Ovary (tissue), 3 donors: Measurements from ENCODE around the gene FBLN2.

Experiments
- POLR2A ChIP-seq: fragments of 450-650 bp; IDR thresholded peaks from one replicate; pipeline ENCODE4 v1.6.1; 2017; ENCODE audit warnings: antibody characterized with exemption, mild to moderate bottlenecking, moderate library complexity
- TF ChIP-seq, protein P1 (sequence below), 3 donors: fragments of 450-650 bp in 2 of 3; fragments of 200-600 bp in 1 of 3; IDR thresholded peaks; one replicate each; pipeline versions ENCODE4 v1.5.1 to v1.8.0; 2016 to 2022; ENCODE audit warnings: antibody characterized with exemption in 3 of 3, mild to moderate bottlenecking in 1 of 3
- donor health status: DM: no; HTN: no; CAD: no.

DNA sequence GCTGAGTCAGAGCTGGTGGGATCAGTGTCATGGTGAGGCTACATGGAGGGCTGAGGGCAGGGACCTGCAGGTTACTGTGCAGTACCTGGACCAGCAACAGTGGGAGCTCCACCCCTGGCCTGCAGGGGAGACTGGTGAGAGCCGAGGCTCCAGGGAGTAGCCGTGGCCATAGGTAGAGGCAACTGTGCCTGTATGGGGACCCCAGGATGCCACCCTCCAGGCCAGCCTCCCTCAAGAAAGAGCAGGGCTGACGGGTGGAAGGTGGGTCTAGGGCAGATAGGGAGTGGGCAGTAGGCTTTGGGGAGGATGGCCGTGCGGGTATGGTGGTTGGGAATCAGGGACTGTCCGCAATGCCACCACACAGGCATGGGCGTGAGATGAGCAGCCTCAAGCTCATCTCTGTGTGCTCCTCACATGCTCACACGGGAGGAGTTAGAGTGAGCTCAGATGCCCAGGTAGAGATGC lies 35.5 kb downstream of the FBLN2 start:
- TF ChIP-seq, protein P1, sequence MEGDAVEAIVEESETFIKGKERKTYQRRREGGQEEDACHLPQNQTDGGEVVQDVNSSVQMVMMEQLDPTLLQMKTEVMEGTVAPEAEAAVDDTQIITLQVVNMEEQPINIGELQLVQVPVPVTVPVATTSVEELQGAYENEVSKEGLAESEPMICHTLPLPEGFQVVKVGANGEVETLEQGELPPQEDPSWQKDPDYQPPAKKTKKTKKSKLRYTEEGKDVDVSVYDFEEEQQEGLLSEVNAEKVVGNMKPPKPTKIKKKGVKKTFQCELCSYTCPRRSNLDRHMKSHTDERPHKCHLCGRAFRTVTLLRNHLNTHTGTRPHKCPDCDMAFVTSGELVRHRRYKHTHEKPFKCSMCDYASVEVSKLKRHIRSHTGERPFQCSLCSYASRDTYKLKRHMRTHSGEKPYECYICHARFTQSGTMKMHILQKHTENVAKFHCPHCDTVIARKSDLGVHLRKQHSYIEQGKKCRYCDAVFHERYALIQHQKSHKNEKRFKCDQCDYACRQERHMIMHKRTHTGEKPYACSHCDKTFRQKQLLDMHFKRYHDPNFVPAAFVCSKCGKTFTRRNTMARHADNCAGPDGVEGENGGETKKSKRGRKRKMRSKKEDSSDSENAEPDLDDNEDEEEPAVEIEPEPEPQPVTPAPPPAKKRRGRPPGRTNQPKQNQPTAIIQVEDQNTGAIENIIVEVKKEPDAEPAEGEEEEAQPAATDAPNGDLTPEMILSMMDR (IDR thresholded peaks at IDR 0.05): no peak
- no peak for TF ChIP-seq POLR2A
